Testis (tissue), 3 donors: ENCODE measurements around the gene SYNGR3. TPM values are rescaled to one million over a fixed set of nuclear protein-coding genes. Genes with fewer than 3 reads are reported as not detected.
A peak's percentile ranks its signal among the peaks of the same experiment; 100 is the strongest.
"Not testable (repeated sequence)": the region's sequence is repeated elsewhere in the genome, so short reads cannot be mapped to it uniquely, and the experiment has no call there.

Experiments used
- DNase-seq: peaks from one replicate; pipeline ENCODE4 v3.0.0-alpha.2; 2019
- H3K27ac ChIP-seq, 2 donors: fragments of 200-600 bp; sonication (generic); one replicate each; pipeline ENCODE4 v1.5.1; 2019
- H3K27me3 ChIP-seq: fragments of 200-600 bp; sonication (generic); one replicate; pipeline ENCODE4 v1.5.1; 2019
- H3K36me3 ChIP-seq: fragments of 200-600 bp; sonication (generic); one replicate; pipeline ENCODE4 v1.5.1; 2017; ENCODE audit warnings: low read depth; ENCODE audit errors: missing control alignments
- H3K4me1 ChIP-seq: fragments of 200-600 bp; sonication (generic); one replicate; pipeline ENCODE4 v1.5.1; 2019
- H3K4me3 ChIP-seq, 2 donors: fragments of 200-600 bp; sonication (generic); one replicate each; pipeline ENCODE4 v1.5.1; 2017 to 2019
- H3K9me3 ChIP-seq: fragments of 200-600 bp; sonication (generic); one replicate; pipeline ENCODE4 v1.5.1; 2017
- CTCF ChIP-seq, 3 experiments: fragments of 450-650 bp in 2 of 3; fragments of 200-600 bp in 1 of 3; sonication (generic) in 1 of 3; IDR thresholded peaks; one replicate each; pipeline ENCODE4 v1.5.1; 2016 to 2019; ENCODE audit warnings: antibody characterized with exemption in 3 of 3, mild to moderate bottlenecking in 2 of 3, moderate library complexity in 1 of 3
- POLR2A ChIP-seq: fragments of 450-650 bp; IDR thresholded peaks from one replicate; pipeline ENCODE4 v1.6.1; 2017; ENCODE audit warnings: antibody characterized with exemption, mild to moderate bottlenecking, moderate library complexity
- WGBS, 2 donors: methylation state at CpG; one replicate each; pipeline ENCODE4 v1.1.5; 2018; 5-methylcytosine and 5-hydroxymethylcytosine counted together
- intact Hi-C: fragments of 100-400 bp; cut with DNase I; formaldehyde crosslinking; loops from one replicate; pipeline ENCODE4 v1.15.1; 2023; ENCODE audit warnings: low total_unique reads
- polyA plus RNA-seq: library from polyadenylated mRNA; stranded (reverse); fragments of 350-450 nt; fragmentation: Illumina TruSeq; extraction: RNeasy Lipid Tissue Mini Kit (QIAGEN cat#74804); gene quantifications from one replicate; pipeline ENCODE4 v1.2.3, GENCODE V29; 2014; ENCODE audit warnings: low read depth, low replicate concordance; ENCODE audit not compliant: insufficient read depth
- total RNA-seq, 2 donors: library from RNA; depleted of rRNA; stranded (reverse); fragments of >200 nt; gene quantifications; one replicate each; pipeline ENCODE4 v1.2.3, GENCODE V29; 2016

SYNGR3 gene
- total and polyA plus RNA-seq, 3 donors from 2014 or later: 10.0 to 33.5 (median 20.9) TPM

GRCh38 chr16:2032285-2033056 is 42.7 kb downstream of the SYNGR3 start:
- Histone ChIP-seq H3K36me3 (no peaks in the 10 kb centered on the region), H3K27me3 (no peaks in the 10 kb centered on the region), H3K4me3 (no peak overlapping the region), H3K27ac (peak overlapping the region; percentile 79 to 88), H3K9me3 (no peaks in the 10 kb centered on the region), H3K4me1 (peaks cover 44% of the 10 kb centered on the region)
- intact Hi-C loops: no loop called here
- no peak for DNase-seq
- TF ChIP-seq POLR2A (no peak), CTCF (IDR thresholded peaks at IDR 0.05) (no peak)
- WGBS, 2 donors: 74 to 83% methylated on average over 15 of the region's 15 CpGs

DNA sequence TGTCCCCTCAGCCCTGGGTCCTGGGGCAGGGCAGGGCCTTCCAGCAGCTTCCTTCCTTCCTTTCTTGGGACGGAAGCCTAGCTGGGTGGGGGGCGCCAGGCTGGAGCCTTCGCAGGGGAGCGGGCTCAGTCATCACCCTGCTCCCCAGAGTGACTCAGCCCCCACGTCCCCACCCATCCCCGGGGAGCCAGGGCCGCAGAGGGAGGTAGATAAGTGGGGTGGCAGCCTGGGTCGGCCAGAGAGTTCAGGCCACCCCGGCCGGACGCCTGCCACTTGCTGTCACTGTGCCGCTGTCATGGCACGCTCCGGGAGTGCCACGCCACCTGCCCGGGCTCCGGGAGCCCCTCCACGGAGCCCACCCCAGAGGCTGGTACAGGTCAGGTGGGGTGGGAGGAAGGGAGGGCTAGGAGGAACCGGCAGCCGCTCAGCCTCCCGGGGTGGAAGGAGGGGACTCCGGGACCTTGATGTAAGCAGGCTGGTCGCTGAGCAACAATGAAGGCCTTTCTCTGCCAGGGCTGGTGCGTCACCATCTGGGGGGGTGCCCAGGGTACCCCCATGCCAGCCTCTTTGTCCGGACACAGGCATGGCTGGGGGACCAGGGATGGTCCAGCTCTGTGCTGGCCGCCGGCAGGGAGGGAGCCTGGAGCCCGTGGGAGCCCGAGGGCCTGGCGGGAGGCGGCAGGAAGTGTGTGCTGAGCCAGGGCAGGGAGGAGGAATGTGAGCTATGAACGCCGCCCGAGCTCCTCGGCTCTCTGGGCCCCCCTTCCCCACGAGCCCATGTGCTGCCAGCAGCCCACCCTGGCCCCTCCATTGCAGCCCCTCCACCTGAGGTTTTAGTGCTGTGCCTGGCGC is 43.5 kb downstream of the SYNGR3 start:
- TF ChIP-seq POLR2A (no peak), CTCF (IDR thresholded peaks at IDR 0.05) (no peak)
- no peaks in the 10 kb centered on the region for H3K36me3 ChIP-seq
- 38% methylated on average over 35 of the region's 37 CpGs; no CpG with 5 or more reads in 1 of the 2 donors for WGBS, 2 donors
- H3K4me1 ChIP-seq: peaks cover 51% of the 10 kb centered on the region
- peak overlapping the region in 1 of 2 donors; percentile 4 for H3K4me3 ChIP-seq
- no peaks in the 10 kb centered on the region for H3K27me3 ChIP-seq
- intact Hi-C loops: no loop called here
- DNase-seq: no peak
- H3K9me3 ChIP-seq: no peaks in the 10 kb centered on the region
- peak overlapping the region; percentile 79 to 88 for H3K27ac ChIP-seq

GRCh38 chr16:2033909-2034695 is 44.3 kb downstream of the SYNGR3 start:
- WGBS, 2 donors: 53 to 55% methylated on average over 4 to 20 of the region's 32 CpGs
- H3K36me3 ChIP-seq, H3K27me3 ChIP-seq, H3K9me3 ChIP-seq, DNase-seq, intact Hi-C loops: not testable (repeated sequence)
- Histone ChIP-seq H3K4me1 (peaks cover 59% of the 10 kb centered on the region), H3K4me3 (peak overlapping the region in 1 of 2 donors; percentile 4), H3K27ac (peak overlapping the region; percentile 79 to 89)

DNA sequence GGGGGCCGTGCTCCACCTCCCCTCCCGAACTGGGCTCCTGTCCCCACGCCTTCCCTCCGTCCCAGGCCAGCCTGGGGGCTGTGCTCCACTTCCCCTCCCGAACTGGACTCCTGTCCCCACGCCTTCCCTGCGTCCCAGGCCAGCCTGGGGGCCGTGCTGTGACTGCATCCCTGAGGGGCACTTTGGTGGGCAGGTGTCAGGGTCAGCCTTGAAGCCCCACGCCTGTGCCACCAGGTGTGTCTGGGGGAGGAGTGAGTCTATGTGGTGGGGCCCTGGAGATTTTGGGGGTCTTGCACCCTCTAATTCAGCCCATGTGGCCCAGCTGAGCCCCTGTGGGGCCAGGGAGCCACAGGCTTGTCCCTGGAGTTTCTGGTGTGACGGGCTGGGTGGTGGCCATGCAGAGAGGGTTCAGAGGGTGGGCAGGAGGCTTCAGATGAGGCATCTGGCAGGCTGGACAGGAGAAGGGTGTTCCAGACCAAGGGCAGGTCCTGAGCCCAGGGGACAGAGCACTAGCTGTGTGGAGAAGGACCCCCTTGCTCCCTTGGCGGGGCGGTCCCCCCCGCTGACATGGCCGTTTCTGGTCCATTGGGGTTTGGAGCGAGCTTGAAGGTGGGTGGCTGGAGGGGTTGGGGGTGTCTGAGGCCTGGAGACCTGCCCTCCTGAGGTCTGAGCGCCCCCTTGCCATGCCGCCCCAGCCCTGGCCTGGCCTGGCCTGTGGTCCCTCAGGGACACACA is 45.1 kb downstream of the SYNGR3 start:
- Histone ChIP-seq H3K4me1 (peaks cover 67% of the 10 kb centered on the region), H3K36me3 (no peaks in the 10 kb centered on the region), H3K27ac (peak overlapping the region; percentile 41 to 89), H3K4me3 (no peak overlapping the region), H3K9me3 (no peaks in the 10 kb centered on the region), H3K27me3 (no peaks in the 10 kb centered on the region)
- no peak for DNase-seq
- TF ChIP-seq CTCF (IDR thresholded peaks at IDR 0.05) (no peak), POLR2A (no peak)
- intact Hi-C loops: no loop called here
- 71 to 79% methylated on average over 5 to 17 of the region's 17 CpGs for WGBS, 2 donors
